Measurements from ENCODE around the gene AIFM3.
"Not testable (repeated sequence)": the region's sequence is repeated elsewhere in the genome, so short reads cannot be mapped to it uniquely, and the experiment has no call there.

AIFM3 gene

DNA sequence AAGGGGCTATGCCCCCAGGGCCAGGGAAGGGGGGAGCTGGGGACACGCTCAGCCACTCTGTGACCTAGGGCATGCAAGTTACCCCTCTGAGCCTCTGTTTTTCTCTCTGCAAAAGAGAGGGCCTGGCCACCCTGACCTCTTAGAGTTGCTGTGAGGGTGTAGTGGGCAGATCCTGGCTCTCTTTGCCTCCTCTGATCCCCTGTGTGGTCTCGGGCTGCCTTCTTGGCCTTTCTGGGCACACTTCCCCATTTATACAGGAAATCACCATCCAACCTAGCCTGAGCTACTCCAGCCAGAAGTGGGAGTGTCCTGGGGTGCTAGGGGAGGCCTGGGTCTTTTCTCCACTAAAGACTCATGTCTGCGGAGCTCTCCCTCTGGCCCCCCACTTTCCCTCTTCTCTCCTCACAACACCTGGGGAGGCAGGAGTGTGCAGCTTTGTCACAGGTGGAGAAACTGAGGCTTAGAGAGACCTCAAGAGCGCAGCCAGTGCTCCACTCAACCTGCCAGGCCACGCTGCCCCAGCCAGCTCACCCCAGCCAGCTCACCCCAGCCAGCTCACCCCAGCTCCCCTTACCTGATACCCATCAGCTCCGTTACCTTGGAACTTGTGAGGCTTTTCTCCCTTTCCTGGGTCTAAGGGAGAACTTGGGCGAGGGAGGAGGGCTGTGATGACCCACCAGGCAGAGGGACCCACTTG lies 1.4 kb downstream of the AIFM3 start:
- DNase-seq (ENCODE audit: low read depth in 1 of 2, low spot score in 1 of 2): no peak
- no peak for TF ChIP-seq JUND (IDR thresholded peaks at IDR 0.05; ENCODE audit: low read depth)
- in situ Hi-C loops (cut with HindIII; ENCODE audit: low pct_unique_long_range_greater_than_20kb, low sequenced_read_pairs): no loop called here

DNA sequence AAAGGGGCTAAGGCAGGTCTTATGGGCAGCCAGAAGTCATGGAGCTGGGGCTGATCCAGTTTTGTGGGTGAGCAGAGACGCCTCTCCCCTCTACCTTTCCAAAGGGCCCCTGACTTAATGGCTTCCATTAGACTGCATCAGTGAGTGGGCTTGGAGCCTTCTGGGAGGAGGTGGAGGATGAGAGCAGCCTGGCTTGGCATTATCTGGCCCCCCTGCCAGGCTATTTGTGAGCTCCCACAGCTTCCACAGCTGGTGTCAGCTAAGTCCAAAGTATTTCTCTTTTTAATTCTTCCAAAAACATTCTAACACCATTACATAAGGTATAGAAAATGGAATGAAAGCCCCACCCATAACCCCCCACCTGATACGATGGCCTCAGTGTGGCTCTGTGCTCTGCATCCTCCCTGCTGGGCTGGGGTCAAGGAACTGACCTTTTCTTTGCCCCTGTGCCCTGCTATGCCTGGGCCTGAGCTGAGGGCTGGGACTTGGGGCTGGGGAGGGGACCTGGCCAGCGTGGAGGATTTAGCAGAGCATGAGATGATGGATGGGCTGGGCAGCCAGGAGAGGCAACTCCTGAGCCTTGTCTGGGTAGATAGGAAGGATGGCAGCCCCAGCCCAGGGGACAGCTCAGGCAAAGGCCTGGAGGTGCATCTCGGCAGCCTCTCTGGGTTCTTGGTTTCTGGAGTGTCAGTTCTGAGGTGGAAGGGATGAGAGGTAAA lies 4.0 kb downstream of the AIFM3 start:
- in situ Hi-C loops (cut with HindIII; ENCODE audit: low pct_unique_long_range_greater_than_20kb, low sequenced_read_pairs): no loop called here
- no peak for DNase-seq (ENCODE audit: low read depth in 1 of 2, low spot score in 1 of 2)
- TF ChIP-seq JUND (IDR thresholded peaks at IDR 0.05; ENCODE audit: low read depth): no peak

DNA sequence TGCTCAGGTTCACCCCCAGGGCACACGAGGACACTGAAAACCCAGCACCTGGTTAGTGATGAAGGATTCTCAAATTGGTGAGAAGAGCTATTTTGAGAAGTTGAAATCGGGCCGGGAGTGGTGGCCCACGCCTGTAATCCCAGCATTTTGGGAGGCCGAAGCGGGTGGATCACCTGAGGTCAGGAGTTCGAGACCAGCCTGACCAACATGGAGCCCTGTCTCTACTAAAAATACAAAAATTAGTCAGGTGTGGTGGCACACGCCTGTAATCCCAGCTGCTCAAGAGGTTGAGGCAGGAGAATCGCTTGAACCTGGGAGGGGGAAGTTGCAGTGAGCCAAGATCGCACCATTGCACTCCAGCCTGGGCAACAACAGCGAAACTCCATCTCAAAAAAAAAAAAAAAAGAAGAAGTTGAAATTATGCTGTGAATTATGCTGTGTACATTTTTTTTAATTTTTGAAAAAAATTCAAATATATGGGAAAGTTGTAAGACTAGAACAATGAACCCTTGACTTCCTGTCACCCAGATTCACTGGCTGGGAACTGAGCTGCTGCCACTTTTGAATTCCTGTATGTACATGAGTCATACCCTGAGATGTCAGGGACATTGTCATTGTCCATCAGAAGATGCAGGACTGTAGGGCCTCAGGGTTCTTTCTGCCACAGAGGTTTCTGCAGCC lies 5.1 kb downstream of the AIFM3 start:
- DNase-seq (ENCODE audit: low read depth in 1 of 2, low spot score in 1 of 2); in situ Hi-C loops (cut with HindIII; ENCODE audit: low pct_unique_long_range_greater_than_20kb, low sequenced_read_pairs): not testable (repeated sequence)

DNA sequence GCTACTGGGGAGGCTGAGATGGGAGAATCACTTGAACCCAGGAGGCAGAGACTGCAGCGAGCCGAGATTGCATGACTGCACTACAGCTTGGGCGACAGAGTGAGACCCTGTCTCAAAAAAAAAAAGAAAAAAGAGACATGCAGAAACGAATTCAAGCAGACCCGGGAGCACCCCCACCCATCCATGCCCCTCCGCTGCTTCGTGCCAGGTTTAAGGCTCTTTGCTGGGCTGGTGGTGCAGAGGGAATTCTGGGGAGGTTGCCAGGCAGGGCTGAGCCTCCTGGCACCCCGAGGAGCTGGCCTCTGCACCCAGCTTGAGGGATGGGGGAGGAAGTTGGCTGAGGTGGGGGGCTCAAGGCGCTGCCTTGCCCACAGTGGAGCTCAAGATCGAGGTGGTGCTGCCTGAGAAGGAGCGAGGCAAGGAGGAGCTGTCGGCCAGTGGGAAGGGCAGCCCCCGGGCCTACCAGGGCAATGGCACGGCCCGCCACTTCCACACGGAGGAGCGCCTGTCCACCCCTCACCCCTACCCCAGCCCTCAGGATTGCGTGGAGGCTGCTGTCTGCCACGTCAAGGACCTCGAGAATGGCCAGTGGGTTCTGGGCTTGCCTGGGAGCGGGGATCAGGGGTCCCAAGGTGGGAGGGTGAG lies 6.0 kb downstream of the AIFM3 start:
- in situ Hi-C loops (cut with HindIII; ENCODE audit: low pct_unique_long_range_greater_than_20kb, low sequenced_read_pairs): no loop called here
- DNase-seq (ENCODE audit: low read depth in 1 of 2, low spot score in 1 of 2): no peak
- no peak for TF ChIP-seq JUND (IDR thresholded peaks at IDR 0.05; ENCODE audit: low read depth)

DNA sequence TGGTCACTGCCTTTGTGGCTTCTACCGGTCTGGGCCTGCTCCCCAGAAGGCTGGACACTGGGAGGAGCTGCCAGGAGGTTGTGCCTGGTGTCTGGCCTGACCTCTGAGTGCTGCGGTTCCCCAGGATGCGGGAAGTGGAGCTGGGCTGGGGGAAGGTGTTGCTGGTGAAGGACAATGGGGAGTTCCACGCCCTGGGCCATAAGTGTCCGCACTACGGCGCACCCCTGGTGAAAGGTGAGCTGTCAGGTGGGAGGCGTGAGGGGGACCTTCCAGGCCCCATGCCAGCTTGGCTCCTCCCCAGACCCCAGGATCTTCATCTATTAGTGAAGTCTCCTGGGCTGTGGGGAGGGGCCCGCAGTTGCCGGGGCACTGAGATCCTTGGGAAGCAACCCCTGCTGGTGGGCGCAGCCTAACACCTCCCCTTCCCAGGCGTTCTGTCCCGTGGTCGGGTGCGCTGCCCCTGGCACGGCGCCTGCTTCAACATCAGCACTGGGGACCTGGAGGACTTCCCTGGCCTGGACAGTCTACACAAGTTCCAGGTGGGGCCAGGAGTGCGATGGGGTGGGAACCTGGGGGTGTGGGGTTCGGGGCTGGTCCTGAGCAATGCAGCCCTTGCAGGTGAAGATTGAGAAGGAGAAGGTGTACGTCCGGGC lies 6.7 kb downstream of the AIFM3 start:
- no peak for DNase-seq (ENCODE audit: low read depth in 1 of 2, low spot score in 1 of 2)
- TF ChIP-seq JUND (IDR thresholded peaks at IDR 0.05; ENCODE audit: low read depth): no peak
- in situ Hi-C loops (cut with HindIII; ENCODE audit: low pct_unique_long_range_greater_than_20kb, low sequenced_read_pairs): no loop called here

DNA sequence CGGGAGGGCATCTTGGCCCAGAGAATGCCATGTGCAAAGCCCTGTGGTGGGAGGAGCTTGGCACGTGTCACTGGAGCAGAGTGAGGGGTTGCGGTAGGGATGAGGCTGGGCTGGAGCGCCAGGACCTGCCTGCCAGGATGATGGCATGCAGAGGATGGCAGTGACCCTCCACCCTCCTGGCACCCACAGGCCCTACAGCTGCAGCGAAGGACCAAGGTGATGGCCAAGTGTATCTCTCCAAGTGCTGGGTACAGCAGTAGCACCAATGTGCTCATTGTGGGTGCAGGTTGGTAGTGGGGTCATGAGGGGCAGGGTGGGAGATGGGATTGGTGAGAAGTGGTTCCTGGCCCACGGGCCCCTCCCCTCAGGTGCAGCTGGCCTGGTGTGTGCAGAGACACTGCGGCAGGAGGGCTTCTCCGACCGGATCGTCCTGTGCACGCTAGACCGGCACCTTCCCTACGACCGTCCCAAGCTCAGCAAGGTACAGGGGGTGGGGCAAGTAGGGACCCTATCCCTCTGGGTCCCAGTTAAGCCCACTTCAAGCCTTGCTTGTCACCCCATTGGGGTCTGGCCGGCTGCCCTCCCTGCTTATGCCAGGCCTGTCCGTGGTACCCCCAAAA lies 7.4 kb downstream of the AIFM3 start:
- TF ChIP-seq JUND (IDR thresholded peaks at IDR 0.05; ENCODE audit: low read depth): no peak
- in situ Hi-C loops (cut with HindIII; ENCODE audit: low pct_unique_long_range_greater_than_20kb, low sequenced_read_pairs): no loop called here
- DNase-seq (ENCODE audit: low read depth in 1 of 2, low spot score in 1 of 2): no peak

DNA sequence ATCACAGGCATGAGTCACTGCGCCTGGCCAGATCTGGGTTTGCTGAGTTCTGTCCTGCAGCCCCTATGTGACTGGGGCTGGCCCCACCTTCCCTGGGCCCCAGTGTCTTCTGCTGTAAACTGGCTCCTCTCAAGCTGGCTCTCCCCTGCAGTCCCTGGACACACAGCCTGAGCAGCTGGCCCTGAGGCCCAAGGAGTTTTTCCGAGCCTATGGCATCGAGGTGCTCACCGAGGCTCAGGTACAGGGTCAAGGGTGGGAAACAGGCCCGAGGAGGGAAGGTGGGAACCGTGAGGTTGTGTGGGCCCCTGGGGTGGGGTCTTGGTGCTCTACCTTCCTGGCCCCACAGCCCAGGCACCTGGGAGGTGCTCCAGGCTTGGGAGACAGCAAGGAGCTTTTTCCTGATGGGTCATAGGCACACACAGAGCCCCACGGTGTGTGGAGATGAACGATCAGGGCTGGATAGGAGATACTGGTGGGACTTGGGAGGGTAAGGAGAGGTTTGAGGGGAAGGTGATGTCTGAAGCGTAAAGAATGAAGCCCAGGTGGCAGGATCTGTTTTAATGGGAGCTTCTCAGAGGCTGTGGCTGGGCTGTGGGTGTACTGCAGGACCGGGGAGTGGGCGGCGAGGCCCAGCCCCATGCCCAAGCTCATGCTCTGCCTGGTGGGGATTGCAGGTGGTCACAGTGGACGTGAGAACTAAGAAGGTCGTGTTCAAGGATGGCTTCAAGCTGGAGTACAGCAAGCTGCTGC lies 8.7 kb downstream of the AIFM3 start:
- in situ Hi-C loops (cut with HindIII; ENCODE audit: low pct_unique_long_range_greater_than_20kb, low sequenced_read_pairs): no loop called here
- no peak for DNase-seq (ENCODE audit: low read depth in 1 of 2, low spot score in 1 of 2)
- no peak for TF ChIP-seq JUND (IDR thresholded peaks at IDR 0.05; ENCODE audit: low read depth)

DNA sequence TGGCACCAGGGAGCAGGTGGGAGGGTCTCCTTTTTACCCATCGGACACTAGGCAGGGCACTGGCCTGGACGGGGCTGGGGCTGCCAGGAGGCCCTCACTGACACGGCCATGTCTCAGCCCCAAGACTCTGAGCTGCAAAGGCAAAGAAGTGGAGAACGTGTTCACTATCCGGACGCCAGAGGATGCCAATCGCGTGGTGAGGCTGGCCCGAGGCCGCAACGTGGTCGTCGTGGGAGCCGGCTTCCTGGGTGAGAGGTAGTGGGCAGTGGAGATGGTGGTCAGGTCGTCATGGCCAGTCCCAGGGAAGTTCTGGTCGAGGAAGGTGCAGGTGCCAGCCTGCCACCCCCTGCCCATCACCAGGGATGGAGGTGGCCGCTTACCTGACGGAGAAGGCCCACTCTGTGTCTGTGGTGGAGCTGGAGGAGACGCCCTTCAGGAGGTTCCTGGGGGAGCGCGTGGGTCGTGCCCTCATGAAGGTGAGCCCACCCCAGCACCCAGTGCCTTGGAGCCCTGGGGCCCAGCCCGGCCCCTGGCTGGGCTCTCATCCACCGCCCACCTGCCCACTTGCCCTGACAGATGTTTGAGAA lies 9.3 kb downstream of the AIFM3 start:
- TF ChIP-seq JUND (IDR thresholded peaks at IDR 0.05; ENCODE audit: low read depth): no peak
- DNase-seq (ENCODE audit: low read depth in 1 of 2, low spot score in 1 of 2): no peak
- in situ Hi-C loops (cut with HindIII; ENCODE audit: low pct_unique_long_range_greater_than_20kb, low sequenced_read_pairs): no loop called here

DNA sequence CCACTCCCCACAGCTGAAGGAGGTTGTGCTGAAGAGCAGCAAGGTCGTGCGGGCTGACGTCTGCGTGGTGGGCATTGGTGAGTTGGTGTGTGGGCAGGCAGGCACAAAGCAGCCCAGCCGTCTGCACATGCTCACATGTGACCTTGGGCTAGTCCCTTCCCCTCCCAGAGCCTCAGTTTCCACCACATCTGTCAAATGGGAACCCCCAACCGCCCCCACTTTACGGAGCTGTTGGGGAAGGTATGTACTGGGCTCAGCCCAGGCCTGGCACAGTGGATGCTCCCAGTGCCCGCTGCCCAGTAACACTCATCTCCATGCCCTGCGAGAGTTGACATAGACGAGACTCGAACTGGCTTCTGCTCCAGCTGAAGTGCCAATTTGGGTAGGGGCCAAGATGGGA lies 10.0 kb downstream of the AIFM3 start:
- in situ Hi-C loops (cut with HindIII; ENCODE audit: low pct_unique_long_range_greater_than_20kb, low sequenced_read_pairs): no loop called here
- no peak for DNase-seq (ENCODE audit: low read depth in 1 of 2, low spot score in 1 of 2)
- no peak for TF ChIP-seq JUND (IDR thresholded peaks at IDR 0.05; ENCODE audit: low read depth)

DNA sequence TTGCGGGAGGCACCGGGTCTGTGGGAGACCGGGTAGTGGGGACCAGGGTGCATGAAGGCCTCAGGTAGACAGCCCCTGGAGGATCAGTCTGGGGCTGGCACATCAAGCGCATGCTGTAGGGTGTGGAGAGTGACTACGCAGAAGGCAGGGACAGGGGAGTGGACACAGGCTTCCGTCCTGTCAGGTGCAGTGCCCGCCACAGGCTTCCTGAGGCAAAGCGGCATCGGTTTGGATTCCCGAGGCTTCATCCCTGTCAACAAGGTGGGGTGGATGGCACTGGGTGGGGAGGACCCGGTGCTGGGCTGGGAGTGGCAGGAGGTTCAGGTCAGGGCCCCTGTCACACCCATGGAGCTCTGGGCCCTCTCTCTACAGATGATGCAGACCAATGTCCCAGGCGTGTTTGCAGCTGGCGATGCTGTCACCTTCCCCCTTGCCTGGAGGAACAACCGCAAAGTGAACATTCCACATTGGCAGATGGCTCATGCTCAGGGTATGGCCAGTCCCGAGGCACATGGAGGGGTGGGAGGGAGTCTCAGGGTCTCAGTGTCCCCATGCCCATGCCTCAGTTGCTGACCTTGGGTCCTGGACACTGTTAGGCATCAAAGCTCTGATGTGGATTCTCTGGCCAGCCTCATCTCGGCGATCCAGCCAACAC lies 10.6 kb downstream of the AIFM3 start:
- no peak for DNase-seq (ENCODE audit: low read depth in 1 of 2, low spot score in 1 of 2)
- in situ Hi-C loops (cut with HindIII; ENCODE audit: low pct_unique_long_range_greater_than_20kb, low sequenced_read_pairs): no loop called here
- no peak for TF ChIP-seq JUND (IDR thresholded peaks at IDR 0.05; ENCODE audit: low read depth)

DNA sequence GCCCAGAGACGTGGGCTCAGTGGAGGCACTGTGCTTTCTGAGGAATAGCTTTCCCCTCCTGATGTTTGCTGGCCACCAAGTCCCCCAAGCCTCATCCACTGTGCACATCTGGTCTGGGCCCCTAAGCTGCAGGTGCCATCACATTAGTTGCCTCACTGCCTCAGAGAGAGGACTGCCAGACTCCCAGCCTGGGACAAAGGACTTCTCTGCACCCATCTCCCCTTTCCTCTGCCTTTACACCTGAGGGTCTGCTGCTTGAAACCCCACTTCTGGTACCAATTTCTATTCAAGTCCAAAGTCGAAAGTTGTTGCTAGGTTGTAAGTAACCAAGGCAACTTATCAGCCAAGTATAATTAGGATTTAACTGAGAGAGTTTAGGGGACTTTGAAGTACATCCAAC lies 11.4 kb downstream of the AIFM3 start:
- DNase-seq (ENCODE audit: low read depth in 1 of 2, low spot score in 1 of 2): no peak
- no peak for TF ChIP-seq JUND (IDR thresholded peaks at IDR 0.05; ENCODE audit: low read depth)
- in situ Hi-C loops (cut with HindIII; ENCODE audit: low pct_unique_long_range_greater_than_20kb, low sequenced_read_pairs): no loop called here

Data from T47D (cell line).